Measurements from ENCODE around the gene FKBP15.

The FKBP15 gene

DNA sequence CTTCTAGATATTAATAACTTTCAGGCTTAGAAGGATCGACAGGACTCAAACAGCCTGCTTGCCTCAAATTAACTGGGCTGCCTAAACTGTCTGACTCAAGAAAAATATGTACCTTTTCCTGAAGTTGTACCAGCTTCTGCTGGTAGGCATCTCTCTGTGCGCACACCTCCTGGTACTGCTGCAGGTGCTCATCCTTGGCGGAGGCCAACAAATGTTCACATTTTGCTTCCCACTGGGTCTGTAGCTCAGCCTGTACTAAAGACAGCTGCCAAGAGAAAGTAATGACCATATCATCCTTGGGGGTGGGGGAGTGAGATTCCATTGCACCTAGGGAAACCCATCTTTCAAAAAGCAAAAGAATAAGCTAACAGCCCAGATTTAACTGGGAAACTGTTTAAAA lies 47.7 kb downstream of the FKBP15 start:
- TF ChIP-seq, protein P1, sequence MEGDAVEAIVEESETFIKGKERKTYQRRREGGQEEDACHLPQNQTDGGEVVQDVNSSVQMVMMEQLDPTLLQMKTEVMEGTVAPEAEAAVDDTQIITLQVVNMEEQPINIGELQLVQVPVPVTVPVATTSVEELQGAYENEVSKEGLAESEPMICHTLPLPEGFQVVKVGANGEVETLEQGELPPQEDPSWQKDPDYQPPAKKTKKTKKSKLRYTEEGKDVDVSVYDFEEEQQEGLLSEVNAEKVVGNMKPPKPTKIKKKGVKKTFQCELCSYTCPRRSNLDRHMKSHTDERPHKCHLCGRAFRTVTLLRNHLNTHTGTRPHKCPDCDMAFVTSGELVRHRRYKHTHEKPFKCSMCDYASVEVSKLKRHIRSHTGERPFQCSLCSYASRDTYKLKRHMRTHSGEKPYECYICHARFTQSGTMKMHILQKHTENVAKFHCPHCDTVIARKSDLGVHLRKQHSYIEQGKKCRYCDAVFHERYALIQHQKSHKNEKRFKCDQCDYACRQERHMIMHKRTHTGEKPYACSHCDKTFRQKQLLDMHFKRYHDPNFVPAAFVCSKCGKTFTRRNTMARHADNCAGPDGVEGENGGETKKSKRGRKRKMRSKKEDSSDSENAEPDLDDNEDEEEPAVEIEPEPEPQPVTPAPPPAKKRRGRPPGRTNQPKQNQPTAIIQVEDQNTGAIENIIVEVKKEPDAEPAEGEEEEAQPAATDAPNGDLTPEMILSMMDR (IDR thresholded peaks at IDR 0.05), result no peak

- TF ChIP-seq, protein P1 (IDR thresholded peaks at IDR 0.05), result no peak
These were observed 52.3 kb downstream of the FKBP15 start for GRCh38 chr9:113168809-113169208.

DNA sequence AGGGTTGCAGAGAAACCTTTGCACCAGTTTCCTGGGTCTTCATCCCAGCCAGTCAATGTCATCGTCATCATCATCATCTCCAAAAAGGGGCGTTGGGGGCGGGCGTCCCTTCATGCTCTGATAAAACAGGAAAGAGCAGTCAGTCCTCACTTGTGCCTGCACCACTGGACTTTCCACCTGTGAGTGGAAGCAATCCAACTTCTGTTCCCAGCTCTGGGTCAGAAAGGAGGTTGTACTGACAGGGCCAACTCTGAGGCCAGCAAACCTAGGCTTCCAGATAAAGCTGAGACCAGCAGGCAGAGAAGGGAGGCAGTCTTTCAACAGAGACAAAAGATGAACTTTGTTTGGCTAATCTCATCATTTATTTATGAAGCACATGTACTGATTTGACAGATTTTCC lies 55.0 kb downstream of the FKBP15 start:
- TF ChIP-seq, protein P1 (IDR thresholded peaks at IDR 0.05), result no peak

DNA sequence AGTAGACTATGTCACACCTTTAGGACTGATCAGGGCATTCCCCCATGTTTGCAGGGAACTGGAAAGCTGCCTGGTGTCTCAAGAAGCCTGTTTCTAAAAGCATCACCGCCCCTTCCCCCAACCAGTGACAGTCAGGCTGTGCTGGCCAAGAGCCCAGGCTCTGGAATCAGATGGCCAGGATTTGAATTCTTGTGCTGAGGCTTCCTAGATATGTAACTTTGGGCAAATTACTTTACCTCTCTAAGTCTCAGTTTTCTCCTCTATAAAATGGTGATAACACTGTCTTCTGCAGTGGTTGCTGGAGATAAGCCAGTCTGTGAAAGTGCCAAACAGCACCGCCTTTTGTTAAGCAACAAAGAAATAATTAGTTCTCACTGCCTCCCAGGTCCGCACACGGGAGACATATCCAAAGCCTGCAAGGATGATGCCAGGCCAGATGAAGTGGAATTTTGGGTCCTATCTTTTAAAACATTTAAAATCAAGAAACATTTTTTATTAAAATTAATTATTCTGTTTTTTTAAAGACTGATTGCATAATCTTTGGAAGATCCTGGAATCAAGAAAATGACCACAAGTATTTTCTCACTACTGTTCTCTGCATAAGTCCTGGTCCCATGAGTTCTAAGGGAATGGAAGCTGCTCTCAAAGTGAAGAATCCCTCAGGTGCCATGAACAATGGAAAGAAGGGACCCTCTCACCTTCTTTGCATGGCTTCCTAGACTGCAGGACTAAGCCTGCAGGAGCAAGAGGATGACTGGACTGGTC lies 56.4 kb downstream of the FKBP15 start:
- TF ChIP-seq, protein P1 (IDR thresholded peaks at IDR 0.05), result no peak

DNA sequence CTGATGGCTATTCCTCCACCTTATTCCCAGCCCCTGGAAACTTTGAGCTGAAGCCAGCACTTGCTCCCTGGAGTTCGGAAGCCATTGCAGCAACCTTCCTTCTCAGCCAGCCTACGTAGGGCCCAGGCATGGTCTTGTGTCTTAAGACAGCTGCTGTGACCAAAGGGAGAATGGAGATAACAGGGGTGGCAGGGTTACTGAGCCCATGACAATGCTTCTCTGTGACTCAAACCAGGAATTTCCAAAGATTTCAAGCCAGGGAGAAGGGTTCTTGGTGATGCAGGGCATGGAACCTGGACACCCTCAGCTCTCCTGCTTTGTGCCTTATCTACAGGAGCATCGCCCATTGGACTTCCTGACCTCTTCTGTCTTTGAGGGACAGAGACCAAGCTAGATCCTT lies 58.1 kb downstream of the FKBP15 start:
- TF ChIP-seq, protein P1 (IDR thresholded peaks at IDR 0.05), result no peak

GRCh38 chr9:113160571-113160970 lies 60.5 kb downstream of the FKBP15 start:
- TF ChIP-seq, protein P1 (IDR thresholded peaks at IDR 0.05), result no peak

GRCh38 chr9:113158446-113158845 lies 62.6 kb downstream of the FKBP15 start:
- TF ChIP-seq, protein P1 (IDR thresholded peaks at IDR 0.05), result no peak

- TF ChIP-seq, protein P1 (IDR thresholded peaks at IDR 0.05), result no peak
These were observed 64.2 kb downstream of the FKBP15 start for GRCh38 chr9:113156880-113157279.

Measured in LNCAP (cell line).